GM12878 (cell line): Measurements from ENCODE around the gene RXFP1.

Experiments used
- BHLHE40 ChIP-seq, 2 experiments: fragments of 450-650 bp in 1 of 2; IDR thresholded peaks; 2 replicates each; pipeline ENCODE4 v1.6.1; 2011 to 2017; ENCODE audit warnings: low read depth in 2 of 2, borderline replicate concordance in 1 of 2, improper control_type of control experiment in 1 of 2, low read length in 1 of 2, mild to moderate bottlenecking in 1 of 2
- TAF1 ChIP-seq: IDR thresholded peaks from 2 replicates; pipeline ENCODE4 v1.6.1; 2011; ENCODE audit warnings: mild to moderate bottlenecking, low read depth, low read length, borderline replicate concordance
- TBL1XR1 ChIP-seq: IDR thresholded peaks from 2 replicates; pipeline ENCODE4 v1.6.1; 2012; ENCODE audit warnings: low read depth, low read length, improper control_type of control experiment
- TCF7 ChIP-seq: IDR thresholded peaks from 2 replicates; pipeline ENCODE4 v1.6.1; 2014; ENCODE audit warnings: antibody characterized with exemption, borderline replicate concordance
- TF ChIP-seq, protein P1 (sequence below): IDR thresholded peaks from 2 replicates; pipeline ENCODE4 v1.6.1; 2012; ENCODE audit warnings: mild to moderate bottlenecking, low read depth, low read length
- TF ChIP-seq, protein P2 (sequence below), 3 experiments: IDR thresholded peaks in 2 of 3; conservative IDR thresholded peaks in 1 of 3; 2 replicates each; pipeline ENCODE4 v1.5.1; 2011; ENCODE audit warnings: low read depth in 3 of 3, low read length in 3 of 3, mild to moderate bottlenecking in 3 of 3, control low read depth in 2 of 3, moderate library complexity in 2 of 3, inconsistent platforms in 1 of 3, mixed read lengths in 1 of 3; ENCODE audit not compliant: control insufficient read depth in 2 of 3, insufficient read depth in 1 of 3; ENCODE audit errors: extremely low read depth in 1 of 3

GRCh38 chr4:158644760-158645159, 123.1 kb downstream of the RXFP1 start:
- no peak for TF ChIP-seq BHLHE40 (IDR thresholded peaks at IDR 0.05; ENCODE audit: borderline replicate concordance in 1 of 2, low read depth in 2 of 2, low read length in 1 of 2)
- no peak for TF ChIP-seq TAF1
- TF ChIP-seq, protein P1, sequence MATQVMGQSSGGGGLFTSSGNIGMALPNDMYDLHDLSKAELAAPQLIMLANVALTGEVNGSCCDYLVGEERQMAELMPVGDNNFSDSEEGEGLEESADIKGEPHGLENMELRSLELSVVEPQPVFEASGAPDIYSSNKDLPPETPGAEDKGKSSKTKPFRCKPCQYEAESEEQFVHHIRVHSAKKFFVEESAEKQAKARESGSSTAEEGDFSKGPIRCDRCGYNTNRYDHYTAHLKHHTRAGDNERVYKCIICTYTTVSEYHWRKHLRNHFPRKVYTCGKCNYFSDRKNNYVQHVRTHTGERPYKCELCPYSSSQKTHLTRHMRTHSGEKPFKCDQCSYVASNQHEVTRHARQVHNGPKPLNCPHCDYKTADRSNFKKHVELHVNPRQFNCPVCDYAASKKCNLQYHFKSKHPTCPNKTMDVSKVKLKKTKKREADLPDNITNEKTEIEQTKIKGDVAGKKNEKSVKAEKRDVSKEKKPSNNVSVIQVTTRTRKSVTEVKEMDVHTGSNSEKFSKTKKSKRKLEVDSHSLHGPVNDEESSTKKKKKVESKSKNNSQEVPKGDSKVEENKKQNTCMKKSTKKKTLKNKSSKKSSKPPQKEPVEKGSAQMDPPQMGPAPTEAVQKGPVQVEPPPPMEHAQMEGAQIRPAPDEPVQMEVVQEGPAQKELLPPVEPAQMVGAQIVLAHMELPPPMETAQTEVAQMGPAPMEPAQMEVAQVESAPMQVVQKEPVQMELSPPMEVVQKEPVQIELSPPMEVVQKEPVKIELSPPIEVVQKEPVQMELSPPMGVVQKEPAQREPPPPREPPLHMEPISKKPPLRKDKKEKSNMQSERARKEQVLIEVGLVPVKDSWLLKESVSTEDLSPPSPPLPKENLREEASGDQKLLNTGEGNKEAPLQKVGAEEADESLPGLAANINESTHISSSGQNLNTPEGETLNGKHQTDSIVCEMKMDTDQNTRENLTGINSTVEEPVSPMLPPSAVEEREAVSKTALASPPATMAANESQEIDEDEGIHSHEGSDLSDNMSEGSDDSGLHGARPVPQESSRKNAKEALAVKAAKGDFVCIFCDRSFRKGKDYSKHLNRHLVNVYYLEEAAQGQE = no peak
- no peak for TF ChIP-seq TBL1XR1
- no peak for TF ChIP-seq TCF7
- TF ChIP-seq, protein P2, sequence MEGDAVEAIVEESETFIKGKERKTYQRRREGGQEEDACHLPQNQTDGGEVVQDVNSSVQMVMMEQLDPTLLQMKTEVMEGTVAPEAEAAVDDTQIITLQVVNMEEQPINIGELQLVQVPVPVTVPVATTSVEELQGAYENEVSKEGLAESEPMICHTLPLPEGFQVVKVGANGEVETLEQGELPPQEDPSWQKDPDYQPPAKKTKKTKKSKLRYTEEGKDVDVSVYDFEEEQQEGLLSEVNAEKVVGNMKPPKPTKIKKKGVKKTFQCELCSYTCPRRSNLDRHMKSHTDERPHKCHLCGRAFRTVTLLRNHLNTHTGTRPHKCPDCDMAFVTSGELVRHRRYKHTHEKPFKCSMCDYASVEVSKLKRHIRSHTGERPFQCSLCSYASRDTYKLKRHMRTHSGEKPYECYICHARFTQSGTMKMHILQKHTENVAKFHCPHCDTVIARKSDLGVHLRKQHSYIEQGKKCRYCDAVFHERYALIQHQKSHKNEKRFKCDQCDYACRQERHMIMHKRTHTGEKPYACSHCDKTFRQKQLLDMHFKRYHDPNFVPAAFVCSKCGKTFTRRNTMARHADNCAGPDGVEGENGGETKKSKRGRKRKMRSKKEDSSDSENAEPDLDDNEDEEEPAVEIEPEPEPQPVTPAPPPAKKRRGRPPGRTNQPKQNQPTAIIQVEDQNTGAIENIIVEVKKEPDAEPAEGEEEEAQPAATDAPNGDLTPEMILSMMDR (IDR thresholded peaks at IDR 0.05 in 2 of 3, conservative IDR thresholded peaks at IDR 0.05 in 1 of 3; ENCODE audit: control insufficient read depth in 2 of 3, extremely low read depth in 1 of 3, insufficient read depth in 1 of 3, low read depth in 3 of 3, low read length in 3 of 3) = no peak
